ENCODE data around the gene CFAP141.
A peak's percentile ranks its signal among the peaks of the same experiment; 100 is the strongest.

CFAP141 gene

GRCh38 chr1:154170547-154171222 lies 35.4 kb downstream of the CFAP141 start:
- DNase-seq, result no peak

- no peak for DNase-seq
Observed at GRCh38 chr1:154167461-154167860, 38.7 kb downstream of the CFAP141 start.

GRCh38 chr1:154166207-154166606 lies 39.9 kb downstream of the CFAP141 start:
- DNase-seq, result no peak

- peak; percentile 21 for DNase-seq
Observed at GRCh38 chr1:154159554-154159953, 46.6 kb downstream of the CFAP141 start.

- DNase-seq, result no peak
Observed at GRCh38 chr1:154158307-154159125, 47.6 kb downstream of the CFAP141 start.

GRCh38 chr1:154157520-154158306 lies 48.4 kb downstream of the CFAP141 start:
- peak; percentile 97 for DNase-seq

- DNase-seq, result peak; percentile 91
Observed at GRCh38 chr1:154155251-154155650, 50.9 kb downstream of the CFAP141 start.

- DNase-seq, result no peak
Observed at GRCh38 chr1:154154534-154155191, 51.5 kb downstream of the CFAP141 start, which contains the start of gene NUP210L. Gene NUP210L (minus strand): TSS chr1:154155073.

GRCh38 chr1:154154053-154154452 lies 52.1 kb downstream of the CFAP141 start:
- no peak for DNase-seq

GRCh38 chr1:154151311-154151710 lies 54.8 kb downstream of the CFAP141 start:
- DNase-seq, result no peak

All from hematopoietic multipotent progenitor cell treated with erythropoietin and hydrocortisone succinate and interleukin-3 and kit ligand, for 8 days (in vitro differentiated cells).